HK-2 (cell line): ENCODE results near the gene UXT.
"Not testable (repeated sequence)": the region's sequence is repeated elsewhere in the genome, so short reads cannot be mapped to it uniquely, and the experiment has no call there.

Source experiments
- DNase-seq: peaks from one replicate; pipeline ENCODE4 v3.0.0-alpha.2; 2018; ENCODE audit not compliant: unreplicated experiment

UXT gene

GRCh38 chrX:47614618-47615017, 44.4 kb downstream of the UXT start:
- no peak for DNase-seq

- no peak for DNase-seq
These were observed 45.9 kb downstream of the UXT start for GRCh38 chrX:47613082-47613481.

DNA sequence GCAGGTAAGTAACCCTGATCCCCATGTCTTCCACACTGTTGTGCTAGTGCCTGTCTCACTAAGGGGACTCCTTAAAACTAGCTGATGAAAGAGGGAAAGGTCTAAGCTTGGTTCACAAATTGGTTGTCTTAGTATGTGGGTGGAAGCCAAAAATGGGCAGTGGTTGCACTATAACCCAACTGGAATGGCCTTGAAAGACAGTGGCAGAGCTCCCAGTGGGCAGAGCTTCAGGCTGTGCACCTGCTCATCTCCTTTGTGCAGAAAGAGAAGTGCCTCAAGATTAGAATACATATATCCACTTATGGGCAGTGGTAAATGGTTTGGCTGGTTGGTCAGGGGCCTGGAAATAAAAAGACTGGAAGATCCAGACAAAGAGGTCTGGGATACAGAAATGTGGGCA, 46.6 kb downstream of the UXT start:
- no peak for DNase-seq

DNA sequence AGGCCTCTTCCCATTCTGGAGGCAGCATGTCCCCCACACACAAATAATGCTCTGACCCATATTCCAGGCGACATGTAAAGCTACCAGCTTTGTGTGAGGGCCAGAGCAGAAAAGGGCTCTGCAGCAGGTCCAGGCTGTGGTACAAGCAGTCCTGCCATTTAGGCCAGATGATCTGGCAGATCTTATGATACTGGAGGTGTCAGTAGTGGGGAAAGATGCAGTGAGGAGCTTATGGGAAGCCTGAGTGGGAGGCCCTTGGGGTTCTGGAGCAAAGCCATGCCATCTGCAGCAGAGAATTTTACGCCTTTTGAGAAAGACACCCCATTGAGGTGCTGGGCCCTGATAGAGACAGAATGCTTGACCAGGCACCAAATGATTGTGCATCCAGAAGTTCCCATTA, 47.1 kb downstream of the UXT start:
- DNase-seq = no peak

DNA sequence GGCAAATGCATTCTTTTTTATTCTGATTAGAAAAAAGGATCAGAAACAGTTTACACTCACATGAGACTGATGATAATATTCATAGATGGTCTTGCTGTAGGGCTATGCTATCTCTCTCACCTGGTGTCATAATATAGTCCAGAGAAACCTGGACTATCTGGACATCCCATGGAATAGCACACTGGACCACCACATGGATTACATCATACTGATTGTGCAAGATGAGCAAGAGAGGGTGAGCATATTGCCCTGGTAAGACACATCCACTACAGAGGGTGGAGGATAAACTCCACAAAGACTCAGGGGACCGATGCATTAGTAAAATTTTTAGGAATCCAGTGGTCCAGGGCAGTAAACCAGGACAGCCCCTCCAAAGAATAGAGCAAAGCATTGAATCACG, 47.5 kb downstream of the UXT start:
- no peak for DNase-seq

DNA sequence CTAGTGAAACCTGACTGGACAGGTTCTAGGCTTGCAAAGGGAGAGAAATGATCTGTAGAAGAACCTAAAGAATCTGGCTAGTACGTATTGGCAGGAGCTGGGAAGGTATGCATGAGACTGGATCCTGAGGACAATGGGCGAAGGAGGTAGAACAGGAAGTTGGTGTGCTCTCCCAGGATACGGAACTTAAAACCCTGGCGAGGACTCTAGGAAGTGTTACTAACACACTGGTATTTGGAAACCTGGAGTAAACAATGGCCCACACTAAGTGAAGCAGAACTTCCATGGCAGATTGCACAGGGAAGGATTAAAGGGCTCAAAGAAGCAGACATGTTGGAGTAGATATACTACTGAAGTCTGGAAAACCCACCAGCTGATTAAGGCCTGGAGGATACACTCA, 48.5 kb downstream of the UXT start:
- no peak for DNase-seq

- no peak for DNase-seq
These were observed 50.7 kb downstream of the UXT start for GRCh38 chrX:47608130-47608810.

DNA sequence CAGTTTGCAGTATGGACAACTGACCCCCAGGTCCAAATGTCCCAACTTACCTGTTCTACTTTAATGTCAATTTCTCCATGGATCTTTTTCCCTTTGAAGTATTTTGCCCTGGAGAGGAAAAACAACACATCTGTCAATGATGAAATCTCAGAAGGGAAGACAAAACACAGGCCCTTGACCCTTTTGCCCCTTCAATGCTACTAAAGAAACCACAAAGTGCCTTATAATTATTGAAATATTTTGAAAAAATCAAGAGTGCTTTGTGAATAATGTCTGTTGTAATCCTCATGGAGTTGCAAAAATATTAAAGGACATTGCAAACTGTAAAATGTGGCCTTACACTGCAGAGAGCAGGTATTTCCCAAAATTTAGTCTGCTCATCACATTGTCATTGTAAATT, 51.9 kb downstream of the UXT start:
- no peak for DNase-seq

DNA sequence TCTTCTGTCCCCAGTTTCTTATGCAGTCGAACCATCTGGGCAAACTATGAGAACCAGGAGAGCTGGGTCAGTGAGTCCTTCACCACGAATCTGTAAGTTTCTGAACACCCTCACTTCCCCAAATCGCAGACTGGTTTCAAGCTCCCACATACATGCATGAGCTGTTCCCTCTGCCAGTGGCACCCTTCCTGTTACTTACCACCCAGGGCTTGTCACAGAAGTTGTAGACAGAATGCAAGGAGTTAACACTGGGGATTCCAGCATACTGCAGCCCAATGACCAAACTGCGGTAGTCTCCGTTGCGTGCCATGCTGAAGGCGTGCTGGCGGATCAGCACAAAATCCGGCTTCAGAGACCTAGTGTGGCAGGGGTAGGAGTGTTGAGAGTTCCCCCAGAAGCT, 54.0 kb downstream of the UXT start:
- DNase-seq = no peak

DNA sequence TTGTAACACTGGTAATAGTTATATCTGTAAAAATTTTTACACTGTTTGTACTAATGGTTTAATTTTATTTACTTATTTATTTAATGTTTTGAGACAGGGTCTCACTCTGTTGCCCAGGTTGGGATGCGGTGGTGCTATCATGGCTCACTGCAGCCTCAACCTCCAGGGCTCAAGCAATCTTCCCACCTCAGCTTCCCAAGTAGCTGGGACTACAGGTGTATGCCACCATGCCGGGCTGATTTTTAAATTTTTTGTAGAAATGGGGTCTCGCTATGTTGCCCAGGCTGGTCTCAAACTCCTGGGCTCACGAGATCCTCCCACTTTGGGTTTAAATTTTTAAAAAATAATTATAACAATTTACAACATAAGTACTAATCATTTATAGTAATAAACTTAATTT, 55.9 kb downstream of the UXT start:
- not testable (repeated sequence) for DNase-seq
